Measurements from ENCODE around the gene C6orf118. TPM values are rescaled to one million over a fixed set of nuclear protein-coding genes. Genes with fewer than 3 reads are reported as not detected.

Gene C6orf118
- total RNA-seq, 2 donors from 2014 or later: not detected

- DNase-seq (ENCODE audit: low spot score): no peak
- intact Hi-C loops (cut with DNase I): no loop called here
Observed at GRCh38 chr6:165245701-165246100, 63.7 kb downstream of the C6orf118 start.

GRCh38 chr6:165245287-165245686 lies 64.1 kb downstream of the C6orf118 start:
- intact Hi-C loops (cut with DNase I): no loop called here
- no peak for DNase-seq (ENCODE audit: low spot score)

GRCh38 chr6:165244524-165245247 lies 64.7 kb downstream of the C6orf118 start:
- DNase-seq (ENCODE audit: low spot score): no peak
- intact Hi-C loops (cut with DNase I): no loop called here

- intact Hi-C loops (cut with DNase I): no loop called here
- no peak for DNase-seq (ENCODE audit: low spot score)
Observed at GRCh38 chr6:165243801-165244200, 65.6 kb downstream of the C6orf118 start.

- DNase-seq (ENCODE audit: low spot score): no peak
- intact Hi-C loops (cut with DNase I): no loop called here
Observed at GRCh38 chr6:165236326-165236725, 73.1 kb downstream of the C6orf118 start.

- intact Hi-C loops (cut with DNase I): no loop called here
- DNase-seq (ENCODE audit: low spot score): no peak
Observed at GRCh38 chr6:165232731-165233488, 76.5 kb downstream of the C6orf118 start.

GRCh38 chr6:165231581-165232561 lies 77.5 kb downstream of the C6orf118 start:
- intact Hi-C loops (cut with DNase I): no loop called here
- DNase-seq (ENCODE audit: low spot score): no peak

- intact Hi-C loops (cut with DNase I): no loop called here
- DNase-seq (ENCODE audit: low spot score): no peak
Observed at GRCh38 chr6:165231177-165231576, 78.2 kb downstream of the C6orf118 start.
